CD14-positive monocyte (primary cell): ENCODE results near the gene ZNF79. TPM values are rescaled to one million over a fixed set of nuclear protein-coding genes. Genes with fewer than 3 reads are reported as not detected.
A peak's percentile ranks its signal among the peaks of the same experiment; 100 is the strongest.

Experiments used
- DNase-seq, 3 donors: peaks; one replicate each; pipeline ENCODE4 v3.0.0-alpha.2; 2011 to 2022
- H2AFZ ChIP-seq: 2 replicates; pipeline ENCODE4 v1.6.0; 2012; ENCODE audit warnings: mild to moderate bottlenecking, low read depth, low read length, inconsistent platforms; ENCODE audit not compliant: insufficient read depth, poor library complexity, severe bottlenecking
- H3K27ac ChIP-seq, 2 donors: 1 replicate in 1 of 2; 2 replicates in 1 of 2; pipeline ENCODE4 v1.5.1; 2012 to 2013; ENCODE audit warnings: low read length in 2 of 2, control low read depth in 1 of 2, inconsistent platforms in 1 of 2, low read depth in 1 of 2, mild to moderate bottlenecking in 1 of 2
- H3K27me3 ChIP-seq, 2 donors: one replicate each; pipeline versions ENCODE4 v1.6.0 to v1.6.1; 2011 to 2013; ENCODE audit warnings: low read length in 2 of 2; ENCODE audit not compliant: control insufficient read depth in 2 of 2, insufficient read depth in 2 of 2
- H3K36me3 ChIP-seq, 2 donors: replicated peaks in 1 of 2; 1 replicate in 1 of 2; 2 replicates in 1 of 2; pipeline versions ENCODE4 v1.5.1 to v1.6.1; 2012 to 2013; ENCODE audit warnings: low read length in 2 of 2, control low read depth in 1 of 2, inconsistent platforms in 1 of 2, mild to moderate bottlenecking in 1 of 2; ENCODE audit not compliant: insufficient read depth in 2 of 2, control insufficient read depth in 1 of 2
- H3K4me1 ChIP-seq, 2 donors: 1 replicate in 1 of 2; 2 replicates in 1 of 2; pipeline versions ENCODE4 v1.5.1 to v1.6.1; 2012 to 2013; ENCODE audit warnings: low read length in 2 of 2, control low read depth in 1 of 2, inconsistent platforms in 1 of 2, mild to moderate bottlenecking in 1 of 2, moderate library complexity in 1 of 2; ENCODE audit not compliant: insufficient read depth in 2 of 2, control insufficient read depth in 1 of 2
- H3K4me2 ChIP-seq: replicated peaks from 2 replicates; pipeline ENCODE3; 2012; ENCODE audit warnings: low read length, moderate library complexity, mild to moderate bottlenecking; ENCODE audit not compliant: poor library complexity, severe bottlenecking; ENCODE audit errors: extremely low read depth
- H3K4me3 ChIP-seq, 3 experiments: fragments of 200-600 bp in 1 of 3; sonication (generic) in 1 of 3; replicated peaks in 1 of 3; 1 replicate in 2 of 3; 2 replicates in 1 of 3; pipeline ENCODE4 v1.5.1; 2011 to 2013; ENCODE audit warnings: low read length in 3 of 3, mild to moderate bottlenecking in 3 of 3, control low read depth in 2 of 3, low read depth in 2 of 3, inconsistent platforms in 1 of 3, moderate library complexity in 1 of 3
- H3K79me2 ChIP-seq: 2 replicates; pipeline ENCODE4 v1.6.0; 2012; ENCODE audit warnings: mild to moderate bottlenecking, control low read depth, inconsistent platforms, low read length, moderate library complexity; ENCODE audit not compliant: insufficient read depth
- H3K9ac ChIP-seq: 2 replicates; pipeline ENCODE4 v1.6.0; 2017; ENCODE audit warnings: low read length, mild to moderate bottlenecking; ENCODE audit not compliant: insufficient read depth, poor library complexity, severe bottlenecking
- H3K9me3 ChIP-seq, 2 donors: replicated peaks in 1 of 2; 1 replicate in 1 of 2; 2 replicates in 1 of 2; pipeline versions ENCODE4 v1.5.1 to v1.6.1; 2012 to 2013; ENCODE audit warnings: low read length in 2 of 2, control low read depth in 1 of 2; ENCODE audit not compliant: control insufficient read depth in 1 of 2, insufficient read depth in 1 of 2
- H4K20me1 ChIP-seq: 2 replicates; pipeline ENCODE4 v1.6.0; 2012; ENCODE audit warnings: mild to moderate bottlenecking, low read length, control low read depth, moderate library complexity; ENCODE audit not compliant: insufficient read depth
- H3K27ac Mint-ChIP-seq, 7 donors: one replicate each; pipeline ENCODE4 v1.8.0; 2020; ENCODE audit warnings: mild to moderate bottlenecking in 7 of 7, mixed read lengths in 7 of 7, moderate library complexity in 6 of 7, inconsistent platforms in 2 of 7
- H3K27me3 Mint-ChIP-seq, 3 donors: one replicate each; pipeline ENCODE4 v1.8.0; 2021 to 2022; ENCODE audit warnings: low read depth in 3 of 3, mild to moderate bottlenecking in 3 of 3, mixed read lengths in 3 of 3, moderate library complexity in 3 of 3, inconsistent platforms in 1 of 3
- H3K36me3 Mint-ChIP-seq, 2 donors: one replicate each; pipeline ENCODE4 v1.8.0; 2020; ENCODE audit warnings: mixed read lengths in 2 of 2, inconsistent platforms in 1 of 2, mild to moderate bottlenecking in 1 of 2
- H3K4me1 Mint-ChIP-seq: one replicate; pipeline ENCODE4 v1.8.0; 2020; ENCODE audit warnings: mild to moderate bottlenecking, mixed read lengths
- H3K4me3 Mint-ChIP-seq, 2 donors: one replicate each; pipeline ENCODE4 v1.8.0; 2020; ENCODE audit warnings: mild to moderate bottlenecking in 2 of 2, mixed read lengths in 2 of 2, moderate library complexity in 1 of 2
- H3K9me3 Mint-ChIP-seq, 7 donors: one replicate each; pipeline ENCODE4 v1.8.0; 2020 to 2022; ENCODE audit warnings: mixed read lengths in 7 of 7, mild to moderate bottlenecking in 6 of 7, moderate library complexity in 6 of 7, inconsistent platforms in 2 of 7
- WGBS: methylation state at CpG from one replicate; pipeline ENCODE4 v1.1.5; 2013; ENCODE audit warnings: missing lambda C conversion rate; ENCODE audit not compliant: insufficient coverage; 5-methylcytosine and 5-hydroxymethylcytosine counted together
- intact Hi-C, 2 donors: fragments of 100-400 bp; cut with micrococcal nuclease; formaldehyde crosslinking; loops; one replicate each; pipeline versions ENCODE4 v1.15.0 to v1.15.1; 2023
- polyA plus RNA-seq, 3 donors: library from polyadenylated mRNA; depleted of rRNA in 1 of 3; unstranded in 2 of 3; stranded (reverse) in 1 of 3; fragments of 300-500 nt in 2 of 3; fragments of >200 nt in 1 of 3; fragmentation: Illumina TruSeq in 2 of 3; gene quantifications; 1 replicate in 2 of 3; 2 replicates in 1 of 3; pipeline ENCODE4 v1.2.3, GENCODE V29; 2012 to 2021
- TF ChIP-seq, protein P1 (sequence below): fragments of 200-600 bp; IDR thresholded peaks from one replicate; pipeline ENCODE4 v1.8.0; 2022; ENCODE audit warnings: antibody characterized with exemption, mild to moderate bottlenecking

The ZNF79 gene
- polyA plus RNA-seq, 3 donors = 1.4 to 3.3 (median 2.0) TPM

DNA sequence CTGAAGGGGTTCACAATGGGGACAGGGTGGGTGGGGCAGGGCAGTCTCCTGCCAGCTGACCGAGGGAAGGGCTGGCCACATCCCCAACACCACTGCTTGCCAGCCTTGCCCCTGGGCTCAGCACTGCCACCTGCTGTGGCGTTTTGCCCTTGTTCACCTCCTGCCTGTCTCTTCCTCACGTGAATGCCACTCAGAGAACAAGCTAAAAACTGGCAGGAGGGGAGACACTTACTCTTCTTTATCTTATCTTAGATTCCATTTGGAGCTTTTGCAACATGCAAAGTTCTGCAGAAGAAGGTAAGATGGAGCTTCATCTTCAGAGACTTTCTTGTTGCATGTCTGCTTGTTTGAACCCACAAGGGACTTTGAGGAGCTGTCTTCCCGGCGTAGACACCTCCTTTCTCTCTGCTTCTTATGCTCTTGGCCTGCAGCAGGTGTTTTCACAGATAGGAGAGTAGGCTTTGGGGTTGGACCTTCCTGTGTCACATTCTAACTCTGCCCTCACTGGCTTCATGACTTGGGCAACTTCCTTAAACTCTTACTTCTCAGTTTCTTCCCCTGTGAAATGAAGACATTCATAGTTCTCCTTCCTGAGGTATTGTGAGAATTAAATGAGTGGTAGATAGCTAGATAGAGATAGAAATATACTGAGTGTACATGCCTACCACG, 31.3 kb downstream of the ZNF79 start:
- Mint-ChIP-seq H3K36me3 (peaks cover 28 to 46% of the 10 kb centered on the region in 2 donors), H3K9me3 (no peaks in the 10 kb centered on the region), H3K4me3 (peak overlapping the region; percentile 24 to 65), H3K27ac (peak overlapping the region; percentile 82 to 93 (median 89)), H3K27me3 (peaks cover 0 to 1% (median 0%) of the 10 kb centered on the region in 3 donors), H3K4me1 (peaks cover 32% of the 10 kb centered on the region)
- H3K27ac ChIP-seq = peak overlapping the region; percentile 15 to 72
- peaks cover 40 to 42% of the 10 kb centered on the region in 2 donors for H3K4me1 ChIP-seq
- peak overlapping the region; percentile 69 for H2AFZ ChIP-seq
- DNase-seq = peak; percentile 63 to 69 (median 67)
- intact Hi-C loops = loop anchor here (10.0 kb wide), 1 partner anchor 231 kb away; no protein-coding TSS in a partner anchor
- peak overlapping the region; percentile 53 for H3K4me2 ChIP-seq
- H3K36me3 ChIP-seq = peaks cover 21 to 31% of the 10 kb centered on the region in 2 donors
- H3K27me3 ChIP-seq = no peaks in the 10 kb centered on the region
- no peaks in the 10 kb centered on the region for H3K9me3 ChIP-seq
- peaks cover 27% of the 10 kb centered on the region for H3K79me2 ChIP-seq
- H3K4me3 ChIP-seq = peak overlapping the region in 1 of 3 experiments; percentile 57
- TF ChIP-seq, protein P1, sequence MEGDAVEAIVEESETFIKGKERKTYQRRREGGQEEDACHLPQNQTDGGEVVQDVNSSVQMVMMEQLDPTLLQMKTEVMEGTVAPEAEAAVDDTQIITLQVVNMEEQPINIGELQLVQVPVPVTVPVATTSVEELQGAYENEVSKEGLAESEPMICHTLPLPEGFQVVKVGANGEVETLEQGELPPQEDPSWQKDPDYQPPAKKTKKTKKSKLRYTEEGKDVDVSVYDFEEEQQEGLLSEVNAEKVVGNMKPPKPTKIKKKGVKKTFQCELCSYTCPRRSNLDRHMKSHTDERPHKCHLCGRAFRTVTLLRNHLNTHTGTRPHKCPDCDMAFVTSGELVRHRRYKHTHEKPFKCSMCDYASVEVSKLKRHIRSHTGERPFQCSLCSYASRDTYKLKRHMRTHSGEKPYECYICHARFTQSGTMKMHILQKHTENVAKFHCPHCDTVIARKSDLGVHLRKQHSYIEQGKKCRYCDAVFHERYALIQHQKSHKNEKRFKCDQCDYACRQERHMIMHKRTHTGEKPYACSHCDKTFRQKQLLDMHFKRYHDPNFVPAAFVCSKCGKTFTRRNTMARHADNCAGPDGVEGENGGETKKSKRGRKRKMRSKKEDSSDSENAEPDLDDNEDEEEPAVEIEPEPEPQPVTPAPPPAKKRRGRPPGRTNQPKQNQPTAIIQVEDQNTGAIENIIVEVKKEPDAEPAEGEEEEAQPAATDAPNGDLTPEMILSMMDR = no peak
- H3K9ac ChIP-seq = peak overlapping the region; percentile 16
- 30% methylated on average over 4 of the region's 6 CpGs for WGBS
- peaks cover 5% of the 10 kb centered on the region for H4K20me1 ChIP-seq

DNA sequence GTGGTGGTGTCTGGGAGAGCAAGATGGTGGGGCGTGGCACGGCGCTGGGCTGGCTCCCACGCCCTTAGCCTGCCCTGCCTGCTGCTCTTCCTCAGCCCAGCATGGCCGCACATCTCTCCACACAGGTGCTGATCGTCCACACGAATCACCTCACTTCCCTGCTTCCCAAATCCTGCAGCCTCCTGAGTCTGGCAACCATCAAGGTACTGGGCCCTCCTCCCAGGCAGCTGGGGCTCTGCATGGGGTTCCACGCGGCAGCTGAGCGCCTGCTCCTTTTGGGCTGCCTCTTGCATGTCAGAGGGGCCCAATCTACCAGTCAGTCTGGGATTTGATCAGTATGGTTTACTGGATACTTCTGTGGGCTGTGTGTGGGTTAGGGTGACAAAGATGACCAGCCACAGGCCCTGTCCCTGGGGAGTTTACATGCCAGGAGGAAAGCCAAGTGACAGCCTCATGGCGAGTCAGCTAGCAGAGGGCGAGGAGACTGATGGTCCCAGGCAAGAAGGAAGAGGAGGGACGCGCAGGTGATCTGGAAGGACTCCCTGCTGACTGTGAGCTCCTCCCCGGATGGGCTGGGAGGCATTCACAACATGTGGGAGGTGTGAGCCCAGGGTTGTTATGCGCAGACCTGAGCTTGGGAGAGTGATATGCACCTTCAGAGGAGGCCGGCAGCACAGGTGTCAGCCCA, 33.2 kb downstream of the ZNF79 start:
- Mint-ChIP-seq H3K9me3 (no peaks in the 10 kb centered on the region), H3K36me3 (peaks cover 42 to 64% of the 10 kb centered on the region in 2 donors), H3K4me1 (peaks cover 26% of the 10 kb centered on the region), H3K27ac (peak overlapping the region in 3 of 7 donors; percentile 10 to 82 (median 70)), H3K27me3 (no peaks in the 10 kb centered on the region), H3K4me3 (no peak overlapping the region)
- DNase-seq = no peak
- Histone ChIP-seq H3K9me3 (no peaks in the 10 kb centered on the region), H2AFZ (no peak overlapping the region), H3K27ac (peak overlapping the region in 1 of 2 donors; percentile 24), H3K4me2 (no peak overlapping the region), H3K4me1 (peaks cover 32% of the 10 kb centered on the region in 2 donors), H3K79me2 (peaks cover 10% of the 10 kb centered on the region), H3K9ac (no peak overlapping the region), H3K36me3 (peaks cover 35 to 50% of the 10 kb centered on the region in 2 donors), H3K27me3 (no peaks in the 10 kb centered on the region), H3K4me3 (no peak overlapping the region), H4K20me1 (no peaks in the 10 kb centered on the region)
- 92% methylated on average over 15 of the region's 17 CpGs for WGBS
- intact Hi-C loops = loop anchor here (10.0 kb wide), 1 partner anchor 233 kb away; no protein-coding TSS in a partner anchor
- TF ChIP-seq, protein P1 = no peak
